HepG2 (cell line): Measurements from ENCODE around the gene ENDOD1. TPM values are rescaled to one million over a fixed set of nuclear protein-coding genes. Genes with fewer than 3 reads are reported as not detected.

Experiments
- BHLHE40 ChIP-seq: IDR thresholded peaks from 2 replicates; pipeline ENCODE4 v1.6.1; 2011; ENCODE audit warnings: low read length, improper control_type of control experiment
- KLF15 ChIP-seq: sonication (generic); formaldehyde crosslinking; IDR thresholded peaks from 2 replicates; pipeline ENCODE4 v1.8.1; 2023; ENCODE audit warnings: borderline replicate concordance, mild to moderate bottlenecking, inconsistent platforms, missing genetic modification reagents, mixed read lengths
- NAIF1 ChIP-seq: sonication (generic); formaldehyde crosslinking; IDR thresholded peaks from 2 replicates; pipeline ENCODE4 v1.5.0; 2020; ENCODE audit warnings: mild to moderate bottlenecking, missing genetic modification reagents, borderline replicate concordance
- NBN ChIP-seq: fragments of 450-650 bp; conservative IDR thresholded peaks from 2 replicates; pipeline ENCODE4 v1.6.1; 2017
- NFIC ChIP-seq: IDR thresholded peaks from 2 replicates; pipeline ENCODE4 v1.6.1; 2012; ENCODE audit warnings: mild to moderate bottlenecking, low read length, inconsistent platforms
- NR1H2 ChIP-seq: sonication (generic); formaldehyde crosslinking; IDR thresholded peaks from 2 replicates; pipeline ENCODE4 v1.8.1; 2022; ENCODE audit warnings: low read depth, missing genetic modification reagents, borderline replicate concordance
- SIX1 ChIP-seq: sonication (generic); formaldehyde crosslinking; IDR thresholded peaks from 2 replicates; pipeline ENCODE4 v1.4.0; 2020; ENCODE audit warnings: missing genetic modification reagents, borderline replicate concordance
- ZNF44 ChIP-seq: sonication (generic); formaldehyde crosslinking; IDR thresholded peaks from 2 replicates; pipeline ENCODE4 v1.5.1; 2020; ENCODE audit warnings: mild to moderate bottlenecking, missing genetic modification reagents
- ZSCAN25 ChIP-seq: sonication (generic); formaldehyde crosslinking; IDR thresholded peaks from 2 replicates; pipeline ENCODE4 v1.8.0; 2022; ENCODE audit warnings: mild to moderate bottlenecking, missing genetic modification reagents
- polyA plus RNA-seq, 8 experiments: library from polyadenylated mRNA; depleted of rRNA in 3 of 8; stranded (reverse) in 7 of 8; unstranded in 1 of 8; fragments of >200 nt; fragmentation: Illumina TruSeq in 4 of 8; extraction: Trizol in 4 of 8; gene quantifications; 2 replicates each; pipeline versions ENCODE4 v1.2.1 to v1.2.3, GENCODE V29; 2011 to 2016; ENCODE audit warnings: low read depth in 4 of 8, missing spikeins in 1 of 8, mixed read lengths in 1 of 8; ENCODE audit not compliant: insufficient read depth in 1 of 8
- total RNA-seq, 5 experiments: library from RNA; depleted of rRNA; stranded (reverse); fragments of >200 nt; fragmentation: Illumina TruSeq; extraction: Trizol; gene quantifications; 2 replicates each; pipeline ENCODE4 v1.2.3, GENCODE V29; 2016; ENCODE audit warnings: low read depth in 1 of 5
- TF ChIP-seq, protein P1 (sequence below), 2 experiments: fragments of 450-650 bp in 1 of 2; sonication (generic) in 1 of 2; formaldehyde crosslinking in 1 of 2; IDR thresholded peaks; 2 replicates each; pipeline versions ENCODE4 v1.6.1 to v1.8.0; 2016 to 2022; ENCODE audit warnings: antibody characterized with exemption in 1 of 2, mild to moderate bottlenecking in 1 of 2, missing genetic modification reagents in 1 of 2
- TF ChIP-seq, protein P2 (sequence below): IDR thresholded peaks from 2 replicates; pipeline ENCODE4 v1.6.1; 2012; ENCODE audit warnings: low read depth, low read length, improper control_type of control experiment
- TF ChIP-seq, protein P3 (sequence below): sonication (generic); formaldehyde crosslinking; IDR thresholded peaks from 2 replicates; pipeline ENCODE4 v1.5.1; 2020; ENCODE audit warnings: mild to moderate bottlenecking, missing genetic modification reagents, moderate library complexity

Gene ENDOD1
- total and polyA plus RNA-seq, 2 of the 13 experiments (the other 11 are each of a cell fraction or from before 2014, with no cell fraction given): 2.0 to 6.8 TPM

DNA sequence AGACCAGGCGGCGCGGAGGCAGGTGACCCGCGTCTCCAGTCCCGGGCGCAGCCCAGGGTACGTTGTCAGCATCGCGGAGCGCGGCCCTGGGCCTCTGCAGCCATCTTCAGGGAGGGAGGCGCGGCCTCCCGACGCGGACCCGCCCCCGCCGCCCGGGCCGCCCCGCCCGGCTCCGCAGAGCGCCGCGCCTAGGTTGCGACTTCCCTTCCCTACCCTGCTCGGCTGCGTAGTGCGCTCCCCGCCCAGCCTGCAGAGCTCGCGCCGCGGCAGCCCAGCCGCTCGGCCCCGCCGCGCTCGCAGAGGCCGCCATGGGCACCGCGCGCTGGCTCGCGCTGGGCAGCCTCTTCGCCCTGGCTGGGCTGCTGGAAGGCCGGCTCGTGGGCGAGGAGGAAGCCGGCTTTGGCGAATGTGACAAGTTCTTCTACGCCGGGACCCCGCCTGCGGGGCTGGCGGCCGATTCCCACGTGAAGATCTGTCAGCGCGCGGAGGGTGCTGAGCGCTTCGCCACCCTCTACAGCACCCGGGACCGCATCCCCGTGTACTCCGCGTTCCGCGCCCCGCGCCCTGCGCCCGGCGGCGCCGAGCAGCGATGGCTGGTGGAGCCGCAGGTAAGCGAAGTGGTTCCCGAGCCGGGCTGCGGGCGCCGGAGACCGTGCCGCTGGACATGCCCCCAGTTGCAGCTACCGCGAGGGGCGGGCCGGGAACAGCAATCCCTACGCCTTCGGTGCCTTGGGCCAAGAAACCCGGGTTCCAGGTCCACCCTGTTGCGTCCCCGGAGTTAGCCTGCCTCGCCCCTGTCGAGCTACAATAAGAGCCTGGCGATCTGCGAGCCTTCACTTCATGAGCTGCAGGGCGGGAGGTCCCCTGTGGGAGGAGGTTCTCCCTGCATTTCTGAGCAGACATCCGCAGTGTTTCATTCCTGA is at the start of gene ENDOD1 (continued):
- TF ChIP-seq, protein P1, sequence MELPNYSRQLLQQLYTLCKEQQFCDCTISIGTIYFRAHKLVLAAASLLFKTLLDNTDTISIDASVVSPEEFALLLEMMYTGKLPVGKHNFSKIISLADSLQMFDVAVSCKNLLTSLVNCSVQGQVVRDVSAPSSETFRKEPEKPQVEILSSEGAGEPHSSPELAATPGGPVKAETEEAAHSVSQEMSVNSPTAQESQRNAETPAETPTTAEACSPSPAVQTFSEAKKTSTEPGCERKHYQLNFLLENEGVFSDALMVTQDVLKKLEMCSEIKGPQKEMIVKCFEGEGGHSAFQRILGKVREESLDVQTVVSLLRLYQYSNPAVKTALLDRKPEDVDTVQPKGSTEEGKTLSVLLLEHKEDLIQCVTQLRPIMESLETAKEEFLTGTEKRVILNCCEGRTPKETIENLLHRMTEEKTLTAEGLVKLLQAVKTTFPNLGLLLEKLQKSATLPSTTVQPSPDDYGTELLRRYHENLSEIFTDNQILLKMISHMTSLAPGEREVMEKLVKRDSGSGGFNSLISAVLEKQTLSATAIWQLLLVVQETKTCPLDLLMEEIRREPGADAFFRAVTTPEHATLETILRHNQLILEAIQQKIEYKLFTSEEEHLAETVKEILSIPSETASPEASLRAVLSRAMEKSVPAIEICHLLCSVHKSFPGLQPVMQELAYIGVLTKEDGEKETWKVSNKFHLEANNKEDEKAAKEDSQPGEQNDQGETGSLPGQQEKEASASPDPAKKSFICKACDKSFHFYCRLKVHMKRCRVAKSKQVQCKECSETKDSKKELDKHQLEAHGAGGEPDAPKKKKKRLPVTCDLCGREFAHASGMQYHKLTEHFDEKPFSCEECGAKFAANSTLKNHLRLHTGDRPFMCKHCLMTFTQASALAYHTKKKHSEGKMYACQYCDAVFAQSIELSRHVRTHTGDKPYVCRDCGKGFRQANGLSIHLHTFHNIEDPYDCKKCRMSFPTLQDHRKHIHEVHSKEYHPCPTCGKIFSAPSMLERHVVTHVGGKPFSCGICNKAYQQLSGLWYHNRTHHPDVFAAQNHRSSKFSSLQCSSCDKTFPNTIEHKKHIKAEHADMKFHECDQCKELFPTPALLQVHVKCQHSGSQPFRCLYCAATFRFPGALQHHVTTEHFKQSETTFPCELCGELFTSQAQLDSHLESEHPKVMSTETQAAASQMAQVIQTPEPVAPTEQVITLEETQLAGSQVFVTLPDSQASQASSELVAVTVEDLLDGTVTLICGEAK (IDR thresholded peaks at IDR 0.05): no peak
- TF ChIP-seq, protein P1 (CRISPR knock-in tag; IDR thresholded peaks at IDR 0.05): no peak
- TF ChIP-seq NBN: no peak
- TF ChIP-seq, protein P2, sequence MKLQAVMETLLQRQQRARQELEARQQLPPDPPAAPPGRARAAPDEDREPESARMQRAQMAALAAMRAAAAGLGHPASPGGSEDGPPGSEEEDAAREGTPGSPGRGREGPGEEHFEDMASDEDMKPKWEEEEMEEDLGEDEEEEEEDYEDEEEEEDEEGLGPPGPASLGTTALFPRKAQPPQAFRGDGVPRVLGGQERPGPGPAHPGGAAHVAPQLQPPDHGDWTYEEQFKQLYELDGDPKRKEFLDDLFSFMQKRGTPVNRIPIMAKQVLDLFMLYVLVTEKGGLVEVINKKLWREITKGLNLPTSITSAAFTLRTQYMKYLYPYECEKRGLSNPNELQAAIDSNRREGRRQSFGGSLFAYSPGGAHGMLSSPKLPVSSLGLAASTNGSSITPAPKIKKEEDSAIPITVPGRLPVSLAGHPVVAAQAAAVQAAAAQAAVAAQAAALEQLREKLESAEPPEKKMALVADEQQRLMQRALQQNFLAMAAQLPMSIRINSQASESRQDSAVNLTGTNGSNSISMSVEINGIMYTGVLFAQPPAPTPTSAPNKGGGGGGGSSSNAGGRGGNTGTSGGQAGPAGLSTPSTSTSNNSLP: no peak
- TF ChIP-seq NFIC: no peak
- TF ChIP-seq NAIF1: no peak
- no peak for TF ChIP-seq ZNF44
- TF ChIP-seq, protein P3, sequence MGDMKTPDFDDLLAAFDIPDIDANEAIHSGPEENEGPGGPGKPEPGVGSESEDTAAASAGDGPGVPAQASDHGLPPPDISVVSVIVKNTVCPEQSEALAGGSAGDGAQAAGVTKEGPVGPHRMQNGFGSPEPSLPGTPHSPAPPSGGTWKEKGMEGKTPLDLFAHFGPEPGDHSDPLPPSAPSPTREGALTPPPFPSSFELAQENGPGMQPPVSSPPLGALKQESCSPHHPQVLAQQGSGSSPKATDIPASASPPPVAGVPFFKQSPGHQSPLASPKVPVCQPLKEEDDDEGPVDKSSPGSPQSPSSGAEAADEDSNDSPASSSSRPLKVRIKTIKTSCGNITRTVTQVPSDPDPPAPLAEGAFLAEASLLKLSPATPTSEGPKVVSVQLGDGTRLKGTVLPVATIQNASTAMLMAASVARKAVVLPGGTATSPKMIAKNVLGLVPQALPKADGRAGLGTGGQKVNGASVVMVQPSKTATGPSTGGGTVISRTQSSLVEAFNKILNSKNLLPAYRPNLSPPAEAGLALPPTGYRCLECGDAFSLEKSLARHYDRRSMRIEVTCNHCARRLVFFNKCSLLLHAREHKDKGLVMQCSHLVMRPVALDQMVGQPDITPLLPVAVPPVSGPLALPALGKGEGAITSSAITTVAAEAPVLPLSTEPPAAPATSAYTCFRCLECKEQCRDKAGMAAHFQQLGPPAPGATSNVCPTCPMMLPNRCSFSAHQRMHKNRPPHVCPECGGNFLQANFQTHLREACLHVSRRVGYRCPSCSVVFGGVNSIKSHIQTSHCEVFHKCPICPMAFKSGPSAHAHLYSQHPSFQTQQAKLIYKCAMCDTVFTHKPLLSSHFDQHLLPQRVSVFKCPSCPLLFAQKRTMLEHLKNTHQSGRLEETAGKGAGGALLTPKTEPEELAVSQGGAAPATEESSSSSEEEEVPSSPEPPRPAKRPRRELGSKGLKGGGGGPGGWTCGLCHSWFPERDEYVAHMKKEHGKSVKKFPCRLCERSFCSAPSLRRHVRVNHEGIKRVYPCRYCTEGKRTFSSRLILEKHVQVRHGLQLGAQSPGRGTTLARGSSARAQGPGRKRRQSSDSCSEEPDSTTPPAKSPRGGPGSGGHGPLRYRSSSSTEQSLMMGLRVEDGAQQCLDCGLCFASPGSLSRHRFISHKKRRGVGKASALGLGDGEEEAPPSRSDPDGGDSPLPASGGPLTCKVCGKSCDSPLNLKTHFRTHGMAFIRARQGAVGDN (CRISPR knock-in tag): peak; percentile 74
- no peak for TF ChIP-seq NR1H2 (CRISPR knock-in tag)
- peak; percentile 53; the same call in 1 of the 2 replicates for TF ChIP-seq ZSCAN25 (CRISPR knock-in tag)
- TF ChIP-seq KLF15 (CRISPR knock-in tag): no peak
- TF ChIP-seq SIX1 (CRISPR knock-in tag): no peak
- TF ChIP-seq BHLHE40: no peak
